ENCODE measurements around the gene PDLIM5. TPM values are rescaled to one million over a fixed set of nuclear protein-coding genes. Genes with fewer than 3 reads are reported as not detected.
"Not testable (repeated sequence)": the region's sequence is repeated elsewhere in the genome, so short reads cannot be mapped to it uniquely, and the experiment has no call there.

Gene PDLIM5
- 31.5 and 38.9 TPM in 2 replicates for total RNA-seq (2014; rRNA removed; shearing (Covaris generic))

GRCh38 chr4:94451695-94452475 is at the start of gene PDLIM5:
TSS of gene PDLIM5 (plus strand) at chr4:94451942. CDS start at chr4:94455289, 3,347 bp downstream.
- peak; percentile 92 to 96 for DNase-seq
- peak within 1 kb of the TSS; percentile 90 for H3K4me3 ChIP-seq

GRCh38 chr4:94402439-94402838 is 49.3 kb upstream of the PDLIM5 start:
- H3K4me3 ChIP-seq; H3K27ac ChIP-seq; H3K27me3 ChIP-seq; H3K4me1 ChIP-seq; DNase-seq; H3K36me3 ChIP-seq; H3K9me3 ChIP-seq (replicated peaks): not testable (repeated sequence)

More at GRCh38 chr4:94451695-94452475, at the start of gene PDLIM5:
- H3K27ac ChIP-seq: peak within 1 kb of the TSS; percentile 31; the same call in 1 of the 2 replicates
- H3K36me3 ChIP-seq: no peaks in the 10 kb centered on the region
- no peaks in the 10 kb centered on the region for H3K9me3 ChIP-seq (replicated peaks)
- peaks cover 9% of the 10 kb centered on the region for H3K4me1 ChIP-seq
- H3K27me3 ChIP-seq: no peaks in the 10 kb centered on the region

GRCh38 chr4:94403751-94404150 is 48.0 kb upstream of the PDLIM5 start:
- Histone ChIP-seq H3K36me3 (no peaks in the 10 kb centered on the region), H3K27ac (no peak overlapping the region), H3K4me3 (no peak overlapping the region)

GRCh38 chr4:94406668-94407437 is 44.9 kb upstream of the PDLIM5 start:
- peak; percentile 69 to 92 for DNase-seq
- Histone ChIP-seq H3K4me3 (no peak overlapping the region), H3K4me1 (no peaks in the 10 kb centered on the region), H3K27me3 (no peaks in the 10 kb centered on the region), H3K27ac (no peak overlapping the region), H3K9me3 (replicated peaks) (peaks cover 5% of the 10 kb centered on the region), H3K36me3 (no peaks in the 10 kb centered on the region)

More at GRCh38 chr4:94403751-94404150, 48.0 kb upstream of the PDLIM5 start:
- no peak for DNase-seq
- Histone ChIP-seq H3K4me1 (no peaks in the 10 kb centered on the region), H3K27me3 (no peaks in the 10 kb centered on the region), H3K9me3 (replicated peaks) (peaks cover 5% of the 10 kb centered on the region)

- no peaks in the 10 kb centered on the region for H3K27me3 ChIP-seq
- no peak for DNase-seq
Observed at GRCh38 chr4:94407846-94408245, 43.9 kb upstream of the PDLIM5 start.

GRCh38 chr4:94408549-94409374 is 43.0 kb upstream of the PDLIM5 start:
- no peak for DNase-seq
- Histone ChIP-seq H3K9me3 (replicated peaks) (no peaks in the 10 kb centered on the region), H3K4me1 (peaks cover 14% of the 10 kb centered on the region), H3K27ac (no peak overlapping the region), H3K36me3 (no peaks in the 10 kb centered on the region), H3K27me3 (no peaks in the 10 kb centered on the region), H3K4me3 (no peak overlapping the region)

More at GRCh38 chr4:94407846-94408245, 43.9 kb upstream of the PDLIM5 start:
- Histone ChIP-seq H3K9me3 (replicated peaks) (no peaks in the 10 kb centered on the region), H3K4me3 (no peak overlapping the region), H3K4me1 (peaks cover 7% of the 10 kb centered on the region), H3K27ac (no peak overlapping the region), H3K36me3 (no peaks in the 10 kb centered on the region)

- Histone ChIP-seq H3K27ac (no peak overlapping the region), H3K9me3 (replicated peaks) (no peaks in the 10 kb centered on the region), H3K36me3 (no peaks in the 10 kb centered on the region), H3K27me3 (no peaks in the 10 kb centered on the region), H3K4me3 (no peak overlapping the region), H3K4me1 (peaks cover 14% of the 10 kb centered on the region)
- DNase-seq: no peak
Observed at GRCh38 chr4:94409375-94409679, 42.4 kb upstream of the PDLIM5 start.

- DNase-seq: no peak
- peaks cover 14% of the 10 kb centered on the region for H3K4me1 ChIP-seq
- H3K9me3 ChIP-seq (replicated peaks): no peaks in the 10 kb centered on the region
- no peaks in the 10 kb centered on the region for H3K36me3 ChIP-seq
- no peaks in the 10 kb centered on the region for H3K27me3 ChIP-seq
- H3K27ac ChIP-seq: no peak overlapping the region
- H3K4me3 ChIP-seq: no peak overlapping the region
Observed at GRCh38 chr4:94409962-94410361, 41.8 kb upstream of the PDLIM5 start.

- DNase-seq: no peak
- Histone ChIP-seq H3K4me1 (peaks cover 14% of the 10 kb centered on the region), H3K27ac (no peak overlapping the region), H3K9me3 (replicated peaks) (no peaks in the 10 kb centered on the region), H3K36me3 (no peaks in the 10 kb centered on the region), H3K4me3 (no peak overlapping the region), H3K27me3 (no peaks in the 10 kb centered on the region)
Observed at GRCh38 chr4:94410678-94411206, 41.0 kb upstream of the PDLIM5 start.

- Histone ChIP-seq H3K36me3 (no peaks in the 10 kb centered on the region), H3K27ac (no peak overlapping the region), H3K27me3 (no peaks in the 10 kb centered on the region), H3K4me1 (peaks cover 14% of the 10 kb centered on the region), H3K4me3 (no peak overlapping the region), H3K9me3 (replicated peaks) (no peaks in the 10 kb centered on the region)
- DNase-seq: no peak
Observed at GRCh38 chr4:94411296-94411695, 40.4 kb upstream of the PDLIM5 start.

GRCh38 chr4:94412019-94412657 is 39.6 kb upstream of the PDLIM5 start:
- H3K4me1 ChIP-seq: peaks cover 14% of the 10 kb centered on the region
- DNase-seq: peak in 1 of 2 experiments; percentile 12
- H3K4me3 ChIP-seq: peak overlapping the region; percentile 5; the same call in 1 of the 2 replicates

GRCh38 chr4:94412658-94413038 is 39.1 kb upstream of the PDLIM5 start:
- DNase-seq: peak; percentile 13 to 56
- H3K4me3 ChIP-seq: peak overlapping the region; percentile 5; the same call in 1 of the 2 replicates
- H3K27me3 ChIP-seq: no peaks in the 10 kb centered on the region
- H3K9me3 ChIP-seq (replicated peaks): no peaks in the 10 kb centered on the region
- no peaks in the 10 kb centered on the region for H3K36me3 ChIP-seq
- H3K27ac ChIP-seq: no peak overlapping the region
- peaks cover 14% of the 10 kb centered on the region for H3K4me1 ChIP-seq

More at GRCh38 chr4:94412019-94412657, 39.6 kb upstream of the PDLIM5 start:
- Histone ChIP-seq H3K27ac (no peak overlapping the region), H3K27me3 (no peaks in the 10 kb centered on the region), H3K36me3 (no peaks in the 10 kb centered on the region), H3K9me3 (replicated peaks) (no peaks in the 10 kb centered on the region)

GRCh38 chr4:94413085-94413840 is 38.5 kb upstream of the PDLIM5 start:
- peaks cover 14% of the 10 kb centered on the region for H3K4me1 ChIP-seq
- peak in 1 of 2 experiments; percentile 18 for DNase-seq
- H3K27ac ChIP-seq: no peak overlapping the region

More at GRCh38 chr4:94413085-94413840, 38.5 kb upstream of the PDLIM5 start:
- Histone ChIP-seq H3K4me3 (no peak overlapping the region), H3K27me3 (no peaks in the 10 kb centered on the region), H3K9me3 (replicated peaks) (no peaks in the 10 kb centered on the region), H3K36me3 (no peaks in the 10 kb centered on the region)

Data from SJCRH30 (cell line).